Measurements from ENCODE around the gene ODAD4. TPM values are rescaled to one million over a fixed set of nuclear protein-coding genes. Genes with fewer than 3 reads are reported as not detected.

ODAD4 gene
- polyA plus RNA-seq, 3 donors = 0.04 to 0.28 (median 0.23) TPM

Other genes with a start within 250 kb of the ODAD4 start
- 1,000 to 10,000 TPM; 1,176 to 1,536 (median 1,425) TPM for gene EIF1, start 241.7 kb upstream of the ODAD4 start, polyA plus RNA-seq
- not detected for gene GAST, start 218.3 kb upstream of the ODAD4 start, polyA plus RNA-seq
- not detected for gene HAP1, start 196.0 kb upstream of the ODAD4 start, polyA plus RNA-seq
- 10 to 100 TPM; 14.0 to 22.1 (median 15.4) TPM for gene JUP, start 143.9 kb upstream of the ODAD4 start, polyA plus RNA-seq
- gene P3H4, start 118.7 kb upstream of the ODAD4 start, polyA plus RNA-seq = under 1 TPM; 0.13 to 0.46 (median 0.16) TPM
- not detected for gene FKBP10, start 117.6 kb upstream of the ODAD4 start, polyA plus RNA-seq
- gene NT5C3B, start 94.4 kb upstream of the ODAD4 start, polyA plus RNA-seq = 10 to 100 TPM; 11.5 to 14.2 (median 13.5) TPM
- under 1 TPM in 1 of 3 donors, not detected in 2; 0.15 TPM for gene KLHL10, start 92.8 kb upstream of the ODAD4 start, polyA plus RNA-seq
- 1 to 10 TPM; 3.0 to 4.1 (median 3.4) TPM for gene KLHL11, start 65.2 kb upstream of the ODAD4 start, polyA plus RNA-seq
- gene ACLY, start 11.7 kb upstream of the ODAD4 start, polyA plus RNA-seq = 10 to 100 TPM; 41.0 to 48.3 (median 45.1) TPM
- 10 to 100 TPM; 19.0 to 50.2 (median 47.0) TPM for gene CNP, start 36.2 kb downstream of the ODAD4 start, polyA plus RNA-seq
- 10 to 100 TPM; 29.1 to 79.7 (median 59.6) TPM for gene DNAJC7, start 86.8 kb downstream of the ODAD4 start, polyA plus RNA-seq
- gene NKIRAS2, start 89.5 kb downstream of the ODAD4 start, polyA plus RNA-seq = 10 to 100 TPM; 51.1 to 77.1 (median 69.9) TPM
- gene C17orf113, start 120.0 kb downstream of the ODAD4 start, polyA plus RNA-seq = under 1 TPM; 0.20 to 0.52 (median 0.28) TPM
- gene ZNF385C, start 167.9 kb downstream of the ODAD4 start, polyA plus RNA-seq = under 1 TPM in 2 of 3 donors, not detected in 1; 0.09 to 0.55 TPM
- gene DHX58, start 182.1 kb downstream of the ODAD4 start, polyA plus RNA-seq = 10 to 100 TPM; 13.2 to 46.7 (median 16.0) TPM
- 10 to 100 TPM in 1 of 3 donors, 1 to 10 TPM in 2; 1.9 to 68.7 (median 2.0) TPM for gene KAT2A, start 190.8 kb downstream of the ODAD4 start, polyA plus RNA-seq
- under 1 TPM in 1 of 3 donors, not detected in 2; 0.04 TPM for gene HSPB9, start 192.2 kb downstream of the ODAD4 start, polyA plus RNA-seq
- gene RAB5C, start 224.4 kb downstream of the ODAD4 start, polyA plus RNA-seq = 100 to 1,000 TPM; 165 to 204 (median 171) TPM

Measured in CD14-positive monocyte (primary cell).